GM12878 (cell line): ENCODE measurements around the gene RFX3. TPM values are rescaled to one million over a fixed set of nuclear protein-coding genes. Genes with fewer than 3 reads are reported as not detected.

ENCODE experiments used
- ATAC-seq: fragments of 200-7000 bp; cut with Tn5 transposase; 3 replicates; pipeline ENCODE4 v1.9.1; 2020; ENCODE audit warnings: mild to moderate bottlenecking, moderate library complexity
- BruUV-seq: library from RNA; stranded (reverse); fragments of 400-500 nt; replicated peaks from 2 replicates; lab custom pipeline; 2021; lab: Mats Ljungman, UMichigan
- CTCF ChIA-PET: fragments of 300-600 bp; sonication (Branson Sonifier 250); formaldehyde crosslinking; extraction: SDS; loops from one replicate; lab custom pipeline; 2021; ENCODE audit warnings: inconsistent platforms; lab: Yijun Ruan, JAX
- POLR2A ChIA-PET: fragments of 350-600 bp; formaldehyde crosslinking; extraction: SDS; loops from one replicate; lab custom pipeline; 2021; ENCODE audit warnings: inconsistent platforms; lab: Charles Lee
- RAD21 ChIA-PET: fragments of 300-600 bp; sonication (Branson Sonifier 250); formaldehyde crosslinking; loops from one replicate; lab custom pipeline; 2023; ENCODE audit warnings: antibody characterized with exemption; ENCODE audit not compliant: unreplicated experiment; lab: Charles Lee
- SMC1A ChIA-PET: fragments of 300-600 bp; sonication (Branson Sonifier 250); formaldehyde crosslinking; loops from one replicate; lab custom pipeline; 2023; ENCODE audit not compliant: unreplicated experiment, uncharacterized antibody; lab: Charles Lee
- DNase-seq: peaks from one replicate; pipeline ENCODE4 v3.0.0-alpha.2; 2011; ENCODE audit warnings: low read depth, low spot score
- FAIRE-seq: peaks from 3 replicates; lab custom pipeline; 2011; peaks lifted over from hg19 to GRCh38; lab: Jason Lieb, UNC
- H2AFZ ChIP-seq: 2 replicates; pipeline ENCODE4 v1.6.0; 2011; ENCODE audit warnings: low read depth, low read length, control low read depth; ENCODE audit not compliant: control insufficient read depth
- H3K27ac ChIP-seq: 2 replicates; pipeline ENCODE4 v1.5.1; 2011; ENCODE audit warnings: control low read depth; ENCODE audit not compliant: control insufficient read depth, insufficient read depth
- H3K27me3 ChIP-seq, 2 experiments: replicated peaks in 1 of 2; 2 replicates each; pipeline versions ENCODE4 v1.6.0 to v1.6.1; 2011; ENCODE audit warnings: low read length in 1 of 2; ENCODE audit not compliant: control insufficient read depth in 2 of 2, insufficient read depth in 2 of 2
- H3K36me3 ChIP-seq, 2 experiments: 2 replicates each; pipeline ENCODE4 v1.5.1; 2011; ENCODE audit warnings: low read length in 1 of 2; ENCODE audit not compliant: control insufficient read depth in 2 of 2, insufficient read depth in 2 of 2
- H3K4me1 ChIP-seq: 2 replicates; pipeline ENCODE4 v1.6.1; 2011; ENCODE audit warnings: mild to moderate bottlenecking, low read length, moderate library complexity, mixed read lengths; ENCODE audit not compliant: control insufficient read depth, insufficient read depth
- H3K4me2 ChIP-seq: 2 replicates; pipeline ENCODE4 v1.6.0; 2011; ENCODE audit warnings: control low read depth; ENCODE audit not compliant: control insufficient read depth, insufficient read depth
- H3K4me3 ChIP-seq: fragments of 200-600 bp; sonication (generic); 2 replicates; pipeline ENCODE4 v1.5.1; 2016
- H3K79me2 ChIP-seq: 2 replicates; pipeline ENCODE4 v1.6.0; 2011; ENCODE audit warnings: low read length; ENCODE audit not compliant: control insufficient read depth, insufficient read depth
- H3K9ac ChIP-seq: 2 replicates; pipeline ENCODE4 v1.8.0; 2011; ENCODE audit warnings: low read length, control low read depth, mixed read lengths; ENCODE audit not compliant: control insufficient read depth, insufficient read depth
- H3K9me3 ChIP-seq: replicated peaks from 3 replicates; pipeline ENCODE4 v1.5.1; 2011; ENCODE audit warnings: mild to moderate bottlenecking, low read length; ENCODE audit not compliant: control insufficient read depth, insufficient read depth
- H4K20me1 ChIP-seq: 2 replicates; pipeline ENCODE4 v1.6.0; 2011; ENCODE audit not compliant: control insufficient read depth, insufficient read depth
- CEBPZ ChIP-seq: fragments of 150-350 bp; IDR thresholded peaks from 2 replicates; pipeline ENCODE4 v1.6.1; 2016; ENCODE audit warnings: low read depth, low read length
- CUX1 ChIP-seq: IDR thresholded peaks from 2 replicates; pipeline ENCODE4 v1.6.1; 2012; ENCODE audit warnings: improper control_type of control experiment, low read depth, low read length; ENCODE audit not compliant: insufficient replicate concordance
- GATAD2B ChIP-seq: fragments of 450-650 bp; conservative IDR thresholded peaks from 2 replicates; pipeline ENCODE4 v1.6.1; 2017; ENCODE audit warnings: low read depth, mild to moderate bottlenecking, moderate library complexity
- HDGF ChIP-seq: fragments of 450-650 bp; IDR thresholded peaks from 2 replicates; pipeline ENCODE4 v1.6.1; 2016; ENCODE audit warnings: antibody characterized with exemption
- PAX5 ChIP-seq: IDR thresholded peaks from 2 replicates; pipeline ENCODE4 v1.6.1; 2011; ENCODE audit warnings: low read depth, low read length, borderline replicate concordance
- RAD21 ChIP-seq: IDR thresholded peaks from 2 replicates; pipeline ENCODE4 v1.6.1; 2011; ENCODE audit warnings: mild to moderate bottlenecking, low read depth, low read length, moderate library complexity; ENCODE audit not compliant: insufficient read depth
- RAD51 ChIP-seq: fragments of 450-650 bp; IDR thresholded peaks from 2 replicates; pipeline ENCODE4 v1.6.1; 2016; ENCODE audit warnings: moderate library complexity, mild to moderate bottlenecking, inconsistent platforms
- ZBTB40 ChIP-seq: fragments of 450-650 bp; IDR thresholded peaks from 2 replicates; pipeline ENCODE4 v1.6.1; 2016; ENCODE audit warnings: mild to moderate bottlenecking, moderate library complexity, borderline replicate concordance
- WGBS: methylation state at CpG from one replicate; pipeline ENCODE4 v1.1.6; 2016; ENCODE audit warnings: low lambda C conversion rate; ENCODE audit not compliant: insufficient replicate concordance, insufficient coverage; ENCODE audit errors: missing lambda C conversion rate; 5-methylcytosine and 5-hydroxymethylcytosine counted together
- in situ Hi-C: fragments of 300-500 bp; cut with MboI; formaldehyde crosslinking; loops from 9 replicates; pipeline ENCODE4 v1.14.3; 2018; ENCODE audit warnings: mixed read lengths
- intact Hi-C: fragments of 100-400 bp; cut with micrococcal nuclease; formaldehyde crosslinking; loops from one replicate; pipeline ENCODE4 v1.14.2; 2022; ENCODE audit not compliant: unreplicated experiment
- polyA plus RNA-seq, 11 experiments: library from polyadenylated mRNA; depleted of rRNA in 4 of 11; unstranded in 6 of 11; stranded (reverse) in 5 of 11; fragments of >200 nt; fragmentation: Nextera tagmentation in 4 of 11; fragmentation: Illumina TruSeq in 1 of 11; extraction: Ambion mirVana in 4 of 11; extraction: Trizol in 1 of 11; gene quantifications; 1 replicate in 1 of 11; 2 replicates in 10 of 11; pipeline versions ENCODE4 v1.2.1 to v1.2.3, GENCODE V29; 2011 to 2016; ENCODE audit warnings: inconsistent platforms in 2 of 11, missing spikeins in 2 of 11, low read depth in 1 of 11
- total RNA-seq, 4 experiments: library from RNA; depleted of rRNA in 3 of 4; stranded (reverse); fragments of >200 nt in 3 of 4; fragmentation: Illumina TruSeq in 1 of 4; extraction: Trizol in 1 of 4; gene quantifications; 2 replicates each; pipeline versions ENCODE4 v1.2.1 to v1.2.3, GENCODE V29; 2013 to 2021

The RFX3 gene
- total and polyA plus RNA-seq, 10 of the 15 experiments (the other 5 are each of a cell fraction or from before 2014, with no cell fraction given) = 1.2 to 26.4 (median 6.7) TPM

GRCh38 chr9:3361689-3362392 is 164.0 kb downstream of the RFX3 start:
- H2AFZ ChIP-seq = no peak overlapping the region
- no TSS peak for BruUV-seq
- intact Hi-C loops (loop anchor here (10.0 kb wide), 1 partner anchor 57 kb away; no protein-coding TSS in a partner anchor), in situ Hi-C loops (no loop called here)
- H4K20me1 ChIP-seq = no peaks in the 10 kb centered on the region
- H3K4me3 ChIP-seq = no peak overlapping the region
- FAIRE-seq (no peak), DNase-seq (no peak), ATAC-seq (no peak)
- no peaks in the 10 kb centered on the region for H3K79me2 ChIP-seq
- no peaks in the 10 kb centered on the region for H3K4me1 ChIP-seq
- CTCF ChIA-PET = interaction anchor here (0.7 to 1.0 kb wide), 2 partner anchors 24 to 121 kb away, joined by 3 read pairs; no protein-coding TSS in a partner anchor
- no peak overlapping the region for H3K4me2 ChIP-seq
- H3K27me3 ChIP-seq = no peaks in the 10 kb centered on the region
- H3K27ac ChIP-seq = no peak overlapping the region
- POLR2A ChIA-PET = no interaction called here
- 95% methylated on average over 2 of the region's 2 CpGs for WGBS
- no peaks in the 10 kb centered on the region for H3K36me3 ChIP-seq
- SMC1A ChIA-PET = interaction anchor here (1.1 to 2.4 kb wide), 6 partner anchors 8 to 27 kb away, joined by 3 to 9 read pairs (median 5); no protein-coding TSS in a partner anchor
- H3K9me3 ChIP-seq = peaks cover 8% of the 10 kb centered on the region
- RAD21 ChIA-PET = interaction anchor here (0.9 kb wide), 1 partner anchor 121 kb away, joined by 3 read pairs; no protein-coding TSS in a partner anchor
- H3K9ac ChIP-seq = no peak overlapping the region
- TF ChIP-seq PAX5 (no peak), CEBPZ (no peak), RAD21 (no peak), RAD51 (no peak), CUX1 (no peak), ZBTB40 (no peak), GATAD2B (no peak), HDGF (no peak)
